HepG2 (cell line): ENCODE results near the gene ACTL8. TPM values are rescaled to one million over a fixed set of nuclear protein-coding genes. Genes with fewer than 3 reads are reported as not detected.

ENCODE experiments used
- ATAC-seq: fragments of 200-7000 bp; cut with Tn5 transposase; 3 replicates; pipeline ENCODE4 v1.9.1; 2020; ENCODE audit warnings: mild to moderate bottlenecking, moderate library complexity
- BruUV-seq: library from RNA; stranded (reverse); fragments of 400-500 nt; replicated peaks from 2 replicates; lab custom pipeline; 2021; lab: Mats Ljungman, UMichigan
- CTCF ChIA-PET: fragments of 300-600 bp; formaldehyde crosslinking; extraction: SDS; loops from one replicate; lab custom pipeline; 2021; ENCODE audit warnings: low total read pairs, inconsistent platforms, low intra/inter-chr PET ratio; lab: Yijun Ruan, JAX
- POLR2A ChIA-PET: fragments of 350-600 bp; sonication (Branson Sonifier 250); formaldehyde crosslinking; loops from one replicate; lab custom pipeline; 2020; ENCODE audit warnings: antibody characterized with exemption, inconsistent platforms; lab: Yijun Ruan, JAX
- DNase-seq: peaks from one replicate; pipeline ENCODE4 v3.0.0-alpha.2; 2015; ENCODE audit warnings: low spot score
- FAIRE-seq: peaks from 3 replicates; lab custom pipeline; 2011; peaks lifted over from hg19 to GRCh38; lab: Jason Lieb, UNC
- H2AFZ ChIP-seq: one replicate; pipeline ENCODE4 v1.6.1; 2011; ENCODE audit warnings: low read length, inconsistent platforms
- H3K27ac ChIP-seq: fragments of 300-600 bp; 3 replicates; pipeline ENCODE4 v1.8.0; 2011; ENCODE audit warnings: mixed run types, mild to moderate bottlenecking, mixed read lengths, low read length, inconsistent platforms; ENCODE audit not compliant: insufficient read depth; ENCODE audit errors: extremely low read length
- H3K27me3 ChIP-seq, 2 experiments: fragments of 200-600 bp in 1 of 2; 2 replicates in 1 of 2; 3 replicates in 1 of 2; pipeline versions ENCODE4 v1.6.0 to v1.8.0; 2011; ENCODE audit warnings: low read length in 2 of 2, mild to moderate bottlenecking in 2 of 2, moderate library complexity in 2 of 2, inconsistent platforms in 1 of 2; ENCODE audit not compliant: insufficient read depth in 2 of 2, control insufficient read depth in 1 of 2
- H3K36me3 ChIP-seq, 2 experiments: fragments of 200-600 bp in 1 of 2; replicated peaks in 1 of 2; 2 replicates in 1 of 2; 3 replicates in 1 of 2; pipeline versions ENCODE4 v1.5.1 to v1.8.0; 2011; ENCODE audit warnings: low read length in 2 of 2, inconsistent platforms in 1 of 2; ENCODE audit not compliant: insufficient read depth in 2 of 2, control insufficient read depth in 1 of 2
- H3K4me1 ChIP-seq: 2 replicates; pipeline ENCODE4 v1.5.1; 2012; ENCODE audit warnings: low read length, inconsistent platforms; ENCODE audit not compliant: insufficient read depth
- H3K4me2 ChIP-seq: 2 replicates; pipeline ENCODE4 v1.6.0; 2011; ENCODE audit warnings: low read depth, low read length, inconsistent platforms
- H3K4me3 ChIP-seq, 3 experiments: fragments of 200-600 bp in 1 of 3; sonication (generic), shearing (Covaris generic) in 1 of 3; replicated peaks in 1 of 3; 2 replicates each; pipeline ENCODE4 v1.5.1; 2011 to 2016; ENCODE audit warnings: low read length in 3 of 3, inconsistent platforms in 2 of 3, low read depth in 2 of 3, mild to moderate bottlenecking in 2 of 3, control low read depth in 1 of 3, mixed read lengths in 1 of 3; ENCODE audit not compliant: insufficient read depth in 1 of 3
- H3K79me2 ChIP-seq: one replicate; pipeline ENCODE4 v1.6.1; 2011; ENCODE audit warnings: low read length, inconsistent platforms; ENCODE audit not compliant: insufficient read depth
- H3K9ac ChIP-seq: 2 replicates; pipeline ENCODE4 v1.6.0; 2011; ENCODE audit warnings: mild to moderate bottlenecking, low read depth, low read length, inconsistent platforms; ENCODE audit not compliant: insufficient read depth
- H3K9me3 ChIP-seq: 2 replicates; pipeline ENCODE4 v1.5.1; 2012; ENCODE audit warnings: mild to moderate bottlenecking, low read length
- H4K20me1 ChIP-seq: 2 replicates; pipeline ENCODE4 v1.6.0; 2011; ENCODE audit warnings: inconsistent platforms, mild to moderate bottlenecking, low read length, moderate library complexity; ENCODE audit not compliant: insufficient read depth
- ATF4 ChIP-seq, 2 experiments: fragments of 450-650 bp in 1 of 2; sonication (generic) in 1 of 2; formaldehyde crosslinking; IDR thresholded peaks; 2 replicates each; pipeline versions ENCODE4 v1.5.0 to v1.8.0; 2020 to 2022; ENCODE audit warnings: mild to moderate bottlenecking in 1 of 2, missing genetic modification reagents in 1 of 2
- HOXD1 ChIP-seq: sonication (generic); formaldehyde crosslinking; IDR thresholded peaks from 2 replicates; pipeline ENCODE4 v1.5.0; 2020; ENCODE audit warnings: missing genetic modification reagents
- PBX2 ChIP-seq: IDR thresholded peaks from 2 replicates; pipeline ENCODE4 v1.6.1; 2016; ENCODE audit warnings: control low read depth
- PRDM15 ChIP-seq: sonication (generic); formaldehyde crosslinking; IDR thresholded peaks from 2 replicates; pipeline ENCODE4 v1.4.0; 2020; ENCODE audit warnings: missing genetic modification reagents
- ZNF629 ChIP-seq: sonication (generic); formaldehyde crosslinking; conservative IDR thresholded peaks from 2 replicates; pipeline ENCODE4 v1.5.0; 2020; ENCODE audit warnings: missing genetic modification reagents
- WGBS: methylation state at CpG from one replicate; pipeline ENCODE4 v1.1.6; 2017; ENCODE audit warnings: low lambda C conversion rate; 5-methylcytosine and 5-hydroxymethylcytosine counted together
- in situ Hi-C: cut with HindIII; loops from 2 replicates; pipeline ENCODE4 v1.10.0; 2017; ENCODE audit warnings: low pct_unique_long_range_greater_than_20kb; ENCODE audit not compliant: extremely low pct_ligation_motif_present
- intact Hi-C: fragments of 100-400 bp; cut with micrococcal nuclease; formaldehyde crosslinking; loops from one replicate; pipeline ENCODE4 v1.10.0; 2022; ENCODE audit not compliant: unreplicated experiment
- polyA plus RNA-seq, 8 experiments: library from polyadenylated mRNA; depleted of rRNA in 3 of 8; stranded (reverse) in 7 of 8; unstranded in 1 of 8; fragments of >200 nt; fragmentation: Illumina TruSeq in 4 of 8; extraction: Trizol in 4 of 8; gene quantifications; 2 replicates each; pipeline versions ENCODE4 v1.2.1 to v1.2.3, GENCODE V29; 2011 to 2016; ENCODE audit warnings: low read depth in 4 of 8, missing spikeins in 1 of 8, mixed read lengths in 1 of 8; ENCODE audit not compliant: insufficient read depth in 1 of 8
- total RNA-seq, 5 experiments: library from RNA; depleted of rRNA; stranded (reverse); fragments of >200 nt; fragmentation: Illumina TruSeq; extraction: Trizol; gene quantifications; 2 replicates each; pipeline ENCODE4 v1.2.3, GENCODE V29; 2016; ENCODE audit warnings: low read depth in 1 of 5
- TF ChIP-seq, protein P1 (sequence below): IDR thresholded peaks from 2 replicates; pipeline ENCODE4 v1.6.1; 2016

The ACTL8 gene
- total and polyA plus RNA-seq, 2 of the 13 experiments (the other 11 are each of a cell fraction or from before 2014, with no cell fraction given) = 0.09 to 0.64 TPM

DNA sequence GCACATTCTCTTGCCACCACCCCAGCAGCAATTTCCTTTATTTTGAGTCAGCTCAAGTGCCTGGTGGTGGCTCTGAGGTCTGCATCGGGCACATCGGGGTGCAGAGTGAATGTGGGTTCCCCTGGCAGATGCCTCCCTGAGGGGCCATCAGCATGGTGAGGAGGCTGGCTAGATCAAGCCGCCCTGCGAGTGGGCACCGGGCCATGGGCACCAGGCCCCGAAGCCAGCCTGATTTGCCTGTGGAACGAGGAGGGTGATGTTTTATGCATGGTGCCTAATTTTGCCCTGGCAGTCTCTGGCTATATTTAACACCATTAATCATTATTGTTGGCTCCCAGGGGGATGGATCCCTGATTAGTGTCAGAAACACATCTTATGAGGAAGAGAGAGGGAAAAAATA is 36.3 kb downstream of the ACTL8 start:
- intact Hi-C loops = no loop called here
- no peaks in the 10 kb centered on the region for H3K9me3 ChIP-seq
- H3K4me3 ChIP-seq = no peak overlapping the region
- no peaks in the 10 kb centered on the region for H4K20me1 ChIP-seq
- FAIRE-seq (no peak), DNase-seq (no peak), ATAC-seq (no peak)
- H2AFZ ChIP-seq = no peak overlapping the region
- ChIA-PET CTCF (no interaction called here), POLR2A (no interaction called here)
- H3K27me3 ChIP-seq = peaks cover 0 to 39% of the 10 kb centered on the region in 2 experiments; a peak in 4 of 5 replicates
- H3K4me1 ChIP-seq = no peaks in the 10 kb centered on the region
- H3K79me2 ChIP-seq = no peaks in the 10 kb centered on the region
- in situ Hi-C loops = no loop called here
- no peak overlapping the region for H3K9ac ChIP-seq
- no TSS peak for BruUV-seq
- H3K27ac ChIP-seq = no peak overlapping the region
- WGBS = 6% methylated on average over 6 of the region's 7 CpGs
- no peak overlapping the region for H3K4me2 ChIP-seq
- no peaks in the 10 kb centered on the region for H3K36me3 ChIP-seq
- TF ChIP-seq ZNF629 (no peak), HOXD1 (CRISPR knock-in tag) (no peak), PRDM15 (CRISPR knock-in tag) (no peak), ATF4 (CRISPR knock-in tag; IDR thresholded peaks at IDR 0.05) (no peak), PBX2 (CRISPR knock-in tag) (no peak)
- TF ChIP-seq, protein P1, sequence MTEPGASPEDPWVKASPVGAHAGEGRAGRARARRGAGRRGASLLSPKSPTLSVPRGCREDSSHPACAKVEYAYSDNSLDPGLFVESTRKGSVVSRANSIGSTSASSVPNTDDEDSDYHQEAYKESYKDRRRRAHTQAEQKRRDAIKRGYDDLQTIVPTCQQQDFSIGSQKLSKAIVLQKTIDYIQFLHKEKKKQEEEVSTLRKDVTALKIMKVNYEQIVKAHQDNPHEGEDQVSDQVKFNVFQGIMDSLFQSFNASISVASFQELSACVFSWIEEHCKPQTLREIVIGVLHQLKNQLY (CRISPR knock-in tag) = no peak
